Lung (tissue), 12 donors: Measurements from ENCODE around the gene LTBR. TPM values are rescaled to one million over a fixed set of nuclear protein-coding genes. Genes with fewer than 3 reads are reported as not detected.
A peak's percentile ranks its signal among the peaks of the same experiment; 100 is the strongest.

ENCODE experiments used
- ATAC-seq: fragments of 200-7000 bp; cut with Tn5 transposase; one replicate; pipeline ENCODE4 v1.9.1; 2020; ENCODE audit warnings: moderate number of reproducible peaks; ENCODE audit not compliant: insufficient read depth, low FRiP score
- DNase-seq, 3 donors: peaks; one replicate each; pipeline ENCODE4 v3.0.0-alpha.2; 2013 to 2017
- H3K27ac ChIP-seq, 2 donors: one replicate each; pipeline ENCODE4 v1.5.1; 2013; ENCODE audit warnings: mild to moderate bottlenecking in 2 of 2, moderate library complexity in 2 of 2, control low read depth in 1 of 2, inconsistent platforms in 1 of 2, low read depth in 1 of 2, low read length in 1 of 2
- H3K27me3 ChIP-seq, 3 donors: one replicate each; pipeline ENCODE4 v1.5.1; 2013; ENCODE audit warnings: low read length in 2 of 3; ENCODE audit not compliant: control insufficient read depth in 3 of 3, insufficient read depth in 3 of 3
- H3K36me3 ChIP-seq, 4 donors: one replicate each; pipeline ENCODE4 v1.5.1; 2013; ENCODE audit warnings: low read length in 4 of 4, mild to moderate bottlenecking in 1 of 4, moderate library complexity in 1 of 4; ENCODE audit not compliant: control insufficient read depth in 4 of 4, insufficient read depth in 4 of 4
- H3K4me1 ChIP-seq, 5 donors: one replicate each; pipeline ENCODE4 v1.5.1; 2013; ENCODE audit warnings: low read length in 5 of 5, mild to moderate bottlenecking in 2 of 5, moderate library complexity in 1 of 5; ENCODE audit not compliant: control insufficient read depth in 5 of 5, insufficient read depth in 5 of 5
- H3K4me3 ChIP-seq: one replicate; pipeline ENCODE4 v1.5.1; 2013; ENCODE audit warnings: mild to moderate bottlenecking, control low read depth, moderate library complexity
- H3K9ac ChIP-seq, 2 donors: one replicate each; pipeline ENCODE4 v1.5.1; 2013; ENCODE audit warnings: low read length in 2 of 2, control low read depth in 1 of 2; ENCODE audit not compliant: insufficient read depth in 1 of 2
- H3K9me3 ChIP-seq, 4 donors: one replicate each; pipeline ENCODE4 v1.5.1; 2013; ENCODE audit warnings: low read length in 3 of 4, mild to moderate bottlenecking in 1 of 4, moderate library complexity in 1 of 4; ENCODE audit not compliant: control insufficient read depth in 4 of 4, insufficient read depth in 3 of 4
- WGBS, 2 donors: extraction: QIAGEN DNeasy Blood & Tissue Kit; methylation state at CpG; one replicate each; pipeline ENCODE4 v1.1.7; 2013; 5-methylcytosine and 5-hydroxymethylcytosine counted together
- polyA plus RNA-seq, 2 donors: library from polyadenylated mRNA; stranded (reverse); fragments of 200-250 nt; gene quantifications; one replicate each; pipeline ENCODE4 v1.2.1, GENCODE V29; 2013
- total RNA-seq, 2 donors: library from RNA; depleted of rRNA in 1 of 2; stranded (reverse); fragments of >200 nt in 1 of 2; gene quantifications; one replicate each; pipeline ENCODE4 v1.2.1, GENCODE V29; 2014 to 2021
- TF ChIP-seq, protein P1 (sequence below): IDR thresholded peaks from 2 replicates; pipeline ENCODE4 v1.5.1; 2012; ENCODE audit warnings: mild to moderate bottlenecking; ENCODE audit errors: control extremely low read depth, extremely low read depth
- donor health status: control.
- donor health status: control.
- donor health status: Bipolar disorder and iron deficiency.
- donor health status: healthy.
- donor health status: DM: yes; HTN: yes; CAD: no.

Gene LTBR
- total and polyA plus RNA-seq, 4 donors, result 52.6 to 134 (median 122) TPM

DNA sequence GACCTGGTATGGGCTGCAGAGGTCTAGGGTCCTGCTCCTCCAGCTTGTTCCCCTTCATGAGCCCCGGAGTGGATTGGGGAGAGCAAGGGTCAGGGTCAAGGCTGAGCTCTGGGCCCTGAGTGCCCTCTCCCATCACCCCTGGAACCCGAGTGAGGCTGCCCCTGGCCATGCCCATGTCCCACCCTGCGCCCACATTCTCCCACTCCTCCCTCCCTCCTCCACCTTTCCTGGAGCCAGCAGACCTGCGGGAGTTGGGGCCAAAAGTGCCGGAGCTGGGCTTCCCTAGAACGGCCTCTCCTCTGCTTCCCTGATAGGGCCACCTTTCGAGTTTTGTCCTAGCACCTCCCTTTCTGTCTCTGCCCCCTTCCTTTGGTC lies 9.2 kb upstream of the LTBR start:
- H3K27ac ChIP-seq, result peak overlapping the region in 1 of 2 donors; percentile 89
- no peak for ATAC-seq
- H3K27me3 ChIP-seq, result no peaks in the 10 kb centered on the region
- WGBS, 2 donors, result 71 to 81% methylated on average over 7 of the region's 7 CpGs
- TF ChIP-seq, protein P1, sequence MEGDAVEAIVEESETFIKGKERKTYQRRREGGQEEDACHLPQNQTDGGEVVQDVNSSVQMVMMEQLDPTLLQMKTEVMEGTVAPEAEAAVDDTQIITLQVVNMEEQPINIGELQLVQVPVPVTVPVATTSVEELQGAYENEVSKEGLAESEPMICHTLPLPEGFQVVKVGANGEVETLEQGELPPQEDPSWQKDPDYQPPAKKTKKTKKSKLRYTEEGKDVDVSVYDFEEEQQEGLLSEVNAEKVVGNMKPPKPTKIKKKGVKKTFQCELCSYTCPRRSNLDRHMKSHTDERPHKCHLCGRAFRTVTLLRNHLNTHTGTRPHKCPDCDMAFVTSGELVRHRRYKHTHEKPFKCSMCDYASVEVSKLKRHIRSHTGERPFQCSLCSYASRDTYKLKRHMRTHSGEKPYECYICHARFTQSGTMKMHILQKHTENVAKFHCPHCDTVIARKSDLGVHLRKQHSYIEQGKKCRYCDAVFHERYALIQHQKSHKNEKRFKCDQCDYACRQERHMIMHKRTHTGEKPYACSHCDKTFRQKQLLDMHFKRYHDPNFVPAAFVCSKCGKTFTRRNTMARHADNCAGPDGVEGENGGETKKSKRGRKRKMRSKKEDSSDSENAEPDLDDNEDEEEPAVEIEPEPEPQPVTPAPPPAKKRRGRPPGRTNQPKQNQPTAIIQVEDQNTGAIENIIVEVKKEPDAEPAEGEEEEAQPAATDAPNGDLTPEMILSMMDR, result no peak
- no peak for DNase-seq
- H3K36me3 ChIP-seq, result no peaks in the 10 kb centered on the region
- H3K4me3 ChIP-seq, result peak overlapping the region; percentile 9
- no peak overlapping the region for H3K9ac ChIP-seq
- H3K9me3 ChIP-seq, result no peaks in the 10 kb centered on the region
- peaks cover 0 to 34% (median 19%) of the 10 kb centered on the region in 5 donors for H3K4me1 ChIP-seq

DNA sequence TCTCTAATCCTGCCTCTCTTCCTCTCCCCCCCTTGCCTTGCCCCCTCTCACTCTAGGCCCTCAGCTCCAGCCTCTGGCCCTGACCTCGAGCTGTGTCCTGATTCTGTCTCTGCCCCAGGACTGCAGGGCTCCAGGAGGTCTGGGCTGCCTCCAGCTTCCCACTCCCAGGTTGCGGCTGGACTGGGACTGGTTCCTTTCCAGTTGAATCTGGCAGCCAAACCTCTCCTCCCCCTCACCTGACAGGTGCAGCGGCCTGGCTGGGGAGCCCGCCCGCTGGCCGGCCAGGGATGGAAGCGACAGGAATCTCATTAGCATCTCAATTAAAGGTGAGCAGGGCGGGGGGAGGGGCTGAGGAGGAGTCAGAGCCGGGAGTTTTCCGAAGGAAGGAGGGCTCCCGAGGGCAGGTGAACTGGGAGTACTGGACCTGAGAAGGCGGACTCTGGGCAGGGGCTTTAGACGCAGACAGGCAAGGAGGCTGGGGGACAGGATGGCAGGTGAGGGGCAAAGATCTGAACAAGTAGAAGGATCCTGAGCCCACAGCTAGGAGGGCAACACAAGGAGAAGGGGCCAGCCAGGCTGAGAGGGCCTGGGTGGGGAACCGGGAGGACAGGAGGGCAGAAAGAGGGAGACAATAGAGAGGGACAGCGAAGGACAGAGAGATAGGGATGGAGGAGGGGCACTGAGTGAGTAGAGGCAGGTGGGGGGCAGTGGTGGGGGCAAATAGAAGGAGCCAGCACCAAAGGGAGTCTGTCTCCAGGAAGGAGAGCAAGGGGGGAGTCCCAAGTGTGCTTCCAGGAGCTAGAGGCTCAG lies 8.5 kb upstream of the LTBR start, which contains the start of gene SCNN1A:
Gene SCNN1A (minus strand): TSS at position 295 of the 810 bp plus-strand sequence. CDS start 780 bp downstream, outside the sequence.
- H3K9me3 ChIP-seq, result no peaks in the 10 kb centered on the region
- peaks cover 0 to 39% (median 13%) of the 10 kb centered on the region in 5 donors for H3K4me1 ChIP-seq
- H3K9ac ChIP-seq, result peak within 1 kb of the TSS in 1 of 2 donors; percentile 13
- TF ChIP-seq, protein P1, result no peak
- H3K27me3 ChIP-seq, result no peaks in the 10 kb centered on the region
- H3K27ac ChIP-seq, result peak within 1 kb of the TSS in 1 of 2 donors; percentile 89
- H3K36me3 ChIP-seq, result no peaks in the 10 kb centered on the region
- ATAC-seq (peak; percentile 12), DNase-seq (no peak)
- peak within 1 kb of the TSS; percentile 9 for H3K4me3 ChIP-seq
- WGBS, 2 donors, result 70 to 88% methylated on average over 15 of the region's 15 CpGs

DNA sequence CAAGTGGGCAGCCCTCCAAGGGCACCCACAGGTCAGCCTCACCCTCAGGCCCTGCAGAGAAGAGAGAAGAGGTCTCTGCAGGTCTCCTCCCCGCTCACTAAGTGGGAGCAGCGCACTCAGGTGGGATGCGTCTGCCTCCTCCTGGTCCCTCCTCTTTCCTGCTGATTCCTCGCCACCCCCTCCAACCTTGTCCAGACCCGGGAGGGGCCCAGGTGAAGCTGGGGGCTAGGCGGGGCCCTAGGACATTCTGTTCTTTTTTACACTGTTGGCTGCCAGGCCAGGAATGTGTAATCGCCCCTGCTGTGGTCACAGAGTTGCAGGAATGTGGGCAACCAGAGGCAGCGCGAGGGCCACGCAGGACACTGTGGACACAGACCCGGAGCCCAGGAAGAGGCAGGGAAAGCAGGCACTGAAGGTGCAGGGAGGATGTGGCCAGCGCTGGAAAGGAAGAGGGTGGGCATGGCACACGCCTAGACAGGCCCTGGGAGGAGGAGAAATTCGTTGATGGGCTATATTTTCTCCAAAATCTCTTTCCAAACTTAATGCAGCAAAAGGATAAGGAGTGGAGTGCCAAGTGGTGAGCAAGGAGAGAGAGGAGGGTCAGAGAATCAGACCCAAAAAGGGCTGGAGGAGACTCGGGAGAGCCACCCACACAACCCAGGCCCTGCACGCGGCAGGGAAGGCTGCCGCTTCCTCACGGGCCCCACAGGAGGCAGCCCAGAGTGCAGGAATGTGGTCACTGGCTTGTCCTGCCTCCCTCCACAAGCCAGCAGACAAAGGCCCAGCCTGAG lies 7.7 kb upstream of the LTBR start:
- Histone ChIP-seq H3K9ac (peak overlapping the region in 1 of 2 donors; percentile 13), H3K36me3 (no peaks in the 10 kb centered on the region), H3K4me3 (no peak overlapping the region), H3K27me3 (no peaks in the 10 kb centered on the region), H3K9me3 (no peaks in the 10 kb centered on the region), H3K27ac (peak overlapping the region in 1 of 2 donors; percentile 87), H3K4me1 (peaks cover 0 to 39% (median 11%) of the 10 kb centered on the region in 5 donors)
- 31 to 33% methylated on average over 19 of the region's 19 CpGs for WGBS, 2 donors
- TF ChIP-seq, protein P1, result no peak
- peak; percentile 61 to 66 (median 63) for DNase-seq
- ATAC-seq, result peak; percentile 49
